Body of pancreas (tissue), 4 donors: ENCODE measurements around the gene C19orf18. TPM values are rescaled to one million over a fixed set of nuclear protein-coding genes. Genes with fewer than 3 reads are reported as not detected.

Experiments
- ATAC-seq: fragments of 150-250 bp; one replicate; pipeline ENCODE4 v1.9.1; 2016
- DNase-seq, 4 donors: peaks; one replicate each; pipeline ENCODE4 v3.0.0-alpha.2; 2019
- H3K27ac ChIP-seq, 4 donors: fragments of 200-600 bp; sonication (generic); 1 replicate in 3 of 4; 2 replicates in 1 of 4; pipeline versions ENCODE4 v1.5.1 to v1.6.1; 2016 to 2019; ENCODE audit warnings: mild to moderate bottlenecking in 1 of 4, mixed read lengths in 1 of 4, moderate library complexity in 1 of 4
- H3K27me3 ChIP-seq, 2 donors: fragments of 200-600 bp; sonication (generic); one replicate each; pipeline ENCODE4 v1.6.0; 2016; ENCODE audit warnings: mild to moderate bottlenecking in 1 of 2
- H3K36me3 ChIP-seq, 2 donors: fragments of 200-600 bp; sonication (generic); replicated peaks in 1 of 2; 2 replicates each; pipeline ENCODE4 v1.5.1; 2016; ENCODE audit warnings: low read depth in 2 of 2; ENCODE audit not compliant: insufficient read depth in 1 of 2
- H3K4me1 ChIP-seq: fragments of 200-600 bp; sonication (generic); one replicate; pipeline ENCODE4 v1.6.0; 2016
- H3K4me3 ChIP-seq, 2 donors: fragments of 200-600 bp; sonication (generic); 1 replicate in 1 of 2; 2 replicates in 1 of 2; pipeline ENCODE4 v1.5.1; 2016 to 2019
- H3K9me3 ChIP-seq, 3 donors: fragments of 200-600 bp; sonication (generic); 1 replicate in 2 of 3; 2 replicates in 1 of 3; pipeline ENCODE4 v1.5.1; 2016
- CTCF ChIP-seq, 7 experiments: fragments of 450-650 bp in 4 of 7; fragments of 200-600 bp in 3 of 7; sonication (generic) in 3 of 7; IDR thresholded peaks; one replicate each; pipeline ENCODE4 v1.5.1; 2016 to 2019; ENCODE audit warnings: antibody characterized with exemption in 7 of 7
- POLR2A ChIP-seq, 3 donors: fragments of 450-650 bp; IDR thresholded peaks; one replicate each; pipeline ENCODE4 v1.6.1; 2016; ENCODE audit warnings: antibody characterized with exemption in 3 of 3, mild to moderate bottlenecking in 2 of 3
- WGBS, 2 donors: methylation state at CpG; one replicate each; pipeline ENCODE4 v1.1.5; 2017; 5-methylcytosine and 5-hydroxymethylcytosine counted together
- intact Hi-C: fragments of 100-400 bp; cut with DNase I; formaldehyde crosslinking; loops from one replicate; pipeline ENCODE4 v1.15.1; 2023
- total RNA-seq, 2 donors: library from RNA; depleted of rRNA; stranded (reverse); fragments of >200 nt; gene quantifications; one replicate each; pipeline ENCODE4 v1.1.0, GENCODE V29; 2016

The C19orf18 gene
- 1 to 10 TPM in 1 of 2 donors, not detected in 1; 1.3 TPM for total RNA-seq

- no peak for ATAC-seq
- peaks cover 6 to 11% of the 10 kb centered on the region in 2 donors for H3K36me3 ChIP-seq
- no peaks in the 10 kb centered on the region for H3K4me1 ChIP-seq
- H3K4me3 ChIP-seq = no peak within 1 kb of the TSS
- 87 to 91% methylated on average over 4 of the region's 4 CpGs for whole genome bisulfite sequencing, 2 donors
- no peak within 1 kb of the TSS for H3K27ac ChIP-seq
- intact Hi-C loops = no loop called here
- no peak for TF ChIP-seq CTCF (IDR thresholded peaks at IDR 0.05)
- no peak for DNase-seq
- peaks cover 0 to 86% (median 5%) of the 10 kb centered on the region in 3 donors for H3K9me3 ChIP-seq
- H3K27me3 ChIP-seq = no peaks in the 10 kb centered on the region
Measured at GRCh38 chr19:57974434-57974833, at the start of gene C19orf18. Gene C19orf18, minus strand, starts transcription at chr19:57974534. Its CDS starts 102 bp downstream, at chr19:57974432.

- ATAC-seq = no peak
- intact Hi-C loops = no loop called here
Measured at GRCh38 chr19:58022283-58022660, 47.9 kb upstream of the C19orf18 start.

GRCh38 chr19:58021541-58022282, 47.4 kb upstream of the C19orf18 start:
- Histone ChIP-seq H3K27me3 (no peaks in the 10 kb centered on the region), H3K27ac (no peak overlapping the region), H3K4me3 (no peak overlapping the region), H3K36me3 (no peaks in the 10 kb centered on the region), H3K4me1 (no peaks in the 10 kb centered on the region), H3K9me3 (peaks cover 0 to 15% (median 0%) of the 10 kb centered on the region in 3 donors)
- ATAC-seq (peak; percentile 83), DNase-seq (peak; percentile 37 to 71 (median 58))
- intact Hi-C loops = no loop called here
- 51 to 52% methylated on average over 28 to 30 of the region's 30 CpGs for WGBS, 2 donors
- TF ChIP-seq CTCF (IDR thresholded peaks at IDR 0.05) = peak; percentile 20 to 61 (median 55)
- TF ChIP-seq POLR2A (IDR thresholded peaks at IDR 0.05) = no peak

More at GRCh38 chr19:58022283-58022660, 47.9 kb upstream of the C19orf18 start:
- DNase-seq = no peak
- TF ChIP-seq POLR2A (IDR thresholded peaks at IDR 0.05) = no peak
- no peak for TF ChIP-seq CTCF (IDR thresholded peaks at IDR 0.05)
- Histone ChIP-seq H3K27me3 (no peaks in the 10 kb centered on the region), H3K36me3 (no peaks in the 10 kb centered on the region), H3K4me1 (no peaks in the 10 kb centered on the region), H3K4me3 (no peak overlapping the region), H3K27ac (no peak overlapping the region), H3K9me3 (peaks cover 0 to 10% (median 0%) of the 10 kb centered on the region in 3 donors)
- 62 to 65% methylated on average over 4 of the region's 4 CpGs for WGBS, 2 donors

GRCh38 chr19:58020129-58020528, 45.8 kb upstream of the C19orf18 start:
- H3K4me3 ChIP-seq = no peak overlapping the region
- TF ChIP-seq CTCF (IDR thresholded peaks at IDR 0.05) = no peak
- no peak for TF ChIP-seq POLR2A (IDR thresholded peaks at IDR 0.05)
- peaks cover 0 to 15% (median 0%) of the 10 kb centered on the region in 3 donors for H3K9me3 ChIP-seq
- intact Hi-C loops = no loop called here
- DNase-seq (no peak), ATAC-seq (no peak)
- no peak overlapping the region for H3K27ac ChIP-seq
- no peaks in the 10 kb centered on the region for H3K36me3 ChIP-seq
- 57 to 60% methylated on average over 1 to 7 of the region's 7 CpGs for WGBS, 2 donors
- H3K27me3 ChIP-seq = no peaks in the 10 kb centered on the region
- no peaks in the 10 kb centered on the region for H3K4me1 ChIP-seq

- peaks cover 0 to 42% (median 0%) of the 10 kb centered on the region in 3 donors for H3K9me3 ChIP-seq
- TF ChIP-seq CTCF (IDR thresholded peaks at IDR 0.05) = no peak
- TF ChIP-seq POLR2A (IDR thresholded peaks at IDR 0.05) = no peak
- intact Hi-C loops = no loop called here
- H3K36me3 ChIP-seq = no peaks in the 10 kb centered on the region
- H3K4me1 ChIP-seq = peaks cover 3% of the 10 kb centered on the region
- no peak for DNase-seq
- no peak overlapping the region for H3K4me3 ChIP-seq
- no peak overlapping the region for H3K27ac ChIP-seq
- no peak for ATAC-seq
- 34% methylated on average over 5 of the region's 5 CpGs for WGBS, 2 donors
- H3K27me3 ChIP-seq = no peaks in the 10 kb centered on the region
Measured at GRCh38 chr19:58014141-58014540, 39.8 kb upstream of the C19orf18 start.
